ENCODE data around the gene DPP6.

The DPP6 gene

GRCh38 chr7:154475864-154476263, 423.7 kb downstream of the DPP6 start:
- no peak for DNase-seq

- no peak for DNase-seq
Observed at GRCh38 chr7:154480817-154481216, 428.6 kb downstream of the DPP6 start.

- no peak for DNase-seq
Observed at GRCh38 chr7:154482863-154483262, 430.7 kb downstream of the DPP6 start.

GRCh38 chr7:154484406-154484805, 432.2 kb downstream of the DPP6 start:
- DNase-seq: no peak

GRCh38 chr7:154484943-154485342, 432.7 kb downstream of the DPP6 start:
- no peak for DNase-seq

- no peak for DNase-seq
Observed at GRCh38 chr7:154489897-154490296, 437.7 kb downstream of the DPP6 start.

GRCh38 chr7:154493594-154493993, 441.4 kb downstream of the DPP6 start:
- no peak for DNase-seq

- no peak for DNase-seq
Observed at GRCh38 chr7:154497751-154498150, 445.6 kb downstream of the DPP6 start.

GRCh38 chr7:154503962-154504550, 451.9 kb downstream of the DPP6 start:
- peak; percentile 23 for DNase-seq

GRCh38 chr7:154504918-154505317, 452.7 kb downstream of the DPP6 start:
- no peak for DNase-seq

GRCh38 chr7:154505362-154505761, 453.2 kb downstream of the DPP6 start:
- DNase-seq: no peak

GRCh38 chr7:154509192-154509591, 457.0 kb downstream of the DPP6 start:
- DNase-seq: no peak

GRCh38 chr7:154512121-154512833, 460.1 kb downstream of the DPP6 start:
- no peak for DNase-seq

GRCh38 chr7:154517768-154518167, 465.6 kb downstream of the DPP6 start:
- no peak for DNase-seq

GRCh38 chr7:154519229-154519628, 467.0 kb downstream of the DPP6 start:
- no peak for DNase-seq

GRCh38 chr7:154530136-154530535, 477.9 kb downstream of the DPP6 start:
- DNase-seq: no peak

GRCh38 chr7:154532771-154533170, 480.6 kb downstream of the DPP6 start:
- DNase-seq: no peak

- DNase-seq: no peak
Observed at GRCh38 chr7:154540596-154540995, 488.4 kb downstream of the DPP6 start.

GRCh38 chr7:154541606-154542005, 489.4 kb downstream of the DPP6 start:
- no peak for DNase-seq

- no peak for DNase-seq
Observed at GRCh38 chr7:154546946-154547587, 494.9 kb downstream of the DPP6 start.

- no peak for DNase-seq
Observed at GRCh38 chr7:154553711-154554265, 501.6 kb downstream of the DPP6 start.

- DNase-seq: no peak
Observed at GRCh38 chr7:154559454-154559853, 507.3 kb downstream of the DPP6 start.

- DNase-seq: no peak
Observed at GRCh38 chr7:154564676-154565075, 512.5 kb downstream of the DPP6 start.

GRCh38 chr7:154566877-154567276, 514.7 kb downstream of the DPP6 start:
- no peak for DNase-seq

All from activated CD4-positive, alpha-beta T cell treated with anti-CD3 and anti-CD28 coated beads, Interleukin-2, amount 50 U/mL, for 16 hours (primary cell).